IMR-90 (cell line): Measurements from ENCODE around the gene OR10Z1. TPM values are rescaled to one million over a fixed set of nuclear protein-coding genes. Genes with fewer than 3 reads are reported as not detected.

Experiments
- ATAC-seq: fragments of 200-7000 bp; cut with Tn5 transposase; 2 replicates; pipeline ENCODE4 v1.9.1; 2020; ENCODE audit warnings: low read depth, mild to moderate bottlenecking, moderate library complexity
- BruUV-seq: library from RNA; stranded (reverse); fragments of 400-500 nt; replicated peaks from 2 replicates; lab custom pipeline; 2021; lab: Mats Ljungman, UMichigan
- CTCF ChIA-PET: fragments of 300-600 bp; formaldehyde crosslinking; extraction: SDS; loops from one replicate; lab custom pipeline; 2021; ENCODE audit warnings: antibody characterized with exemption; lab: Yijun Ruan, JAX
- POLR2A ChIA-PET: fragments of 300-600 bp; sonication (Branson Sonifier 250); formaldehyde crosslinking; loops from one replicate; lab custom pipeline; 2022; ENCODE audit warnings: antibody characterized with exemption; ENCODE audit not compliant: unreplicated experiment; lab: Charles Lee
- DNase-seq: peaks from one replicate; pipeline ENCODE4 v3.0.0; 2013
- H2AFZ ChIP-seq: replicated peaks from 2 replicates; pipeline ENCODE3; 2013; ENCODE audit warnings: low read length, mild to moderate bottlenecking; ENCODE audit not compliant: poor library complexity
- H2AK5ac ChIP-seq: 2 replicates; pipeline ENCODE4 v1.6.1; 2013; ENCODE audit warnings: low read depth, low read length, inconsistent platforms
- H2AK9ac ChIP-seq: replicated peaks from 2 replicates; pipeline ENCODE3; 2013; ENCODE audit warnings: mild to moderate bottlenecking, low read depth, low read length, moderate library complexity; ENCODE audit not compliant: poor library complexity
- H2BK120ac ChIP-seq: 2 replicates; pipeline ENCODE4 v1.6.1; 2013; ENCODE audit warnings: low read depth, low read length, inconsistent platforms
- H2BK15ac ChIP-seq: 3 replicates; pipeline ENCODE4 v1.6.1; 2013; ENCODE audit warnings: low read depth, low read length, inconsistent platforms
- H2BK20ac ChIP-seq: 2 replicates; pipeline ENCODE4 v1.6.1; 2013; ENCODE audit warnings: low read depth, mild to moderate bottlenecking, inconsistent platforms, low read length, moderate library complexity
- H2BK5ac ChIP-seq: 2 replicates; pipeline ENCODE4 v1.6.1; 2013; ENCODE audit warnings: mild to moderate bottlenecking, low read depth, low read length, inconsistent platforms; ENCODE audit not compliant: poor library complexity, severe bottlenecking
- H3K14ac ChIP-seq: replicated peaks from 2 replicates; pipeline ENCODE4 v1.6.1; 2013; ENCODE audit warnings: low read depth, low read length, inconsistent platforms
- H3K18ac ChIP-seq: 2 replicates; pipeline ENCODE4 v1.6.1; 2013; ENCODE audit warnings: low read depth, low read length, control low read depth
- H3K23ac ChIP-seq: 2 replicates; pipeline ENCODE4 v1.6.1; 2013; ENCODE audit warnings: low read depth, low read length, inconsistent platforms
- H3K27ac ChIP-seq: 2 replicates; pipeline ENCODE4 v1.5.1; 2013; ENCODE audit warnings: mild to moderate bottlenecking, control low read depth, low read length; ENCODE audit not compliant: insufficient read depth
- H3K27me3 ChIP-seq: 2 replicates; pipeline ENCODE4 v1.6.1; 2013; ENCODE audit warnings: low read length; ENCODE audit not compliant: control insufficient read depth, insufficient read depth
- H3K36me3 ChIP-seq: 2 replicates; pipeline ENCODE4 v1.6.1; 2013; ENCODE audit warnings: low read length, mixed read lengths; ENCODE audit not compliant: control insufficient read depth, insufficient read depth
- H3K4ac ChIP-seq: 2 replicates; pipeline ENCODE4 v1.6.1; 2013; ENCODE audit warnings: low read depth, low read length, inconsistent platforms
- H3K4me1 ChIP-seq: 2 replicates; pipeline ENCODE4 v1.6.1; 2013; ENCODE audit warnings: low read length, mixed read lengths; ENCODE audit not compliant: control insufficient read depth, insufficient read depth
- H3K4me2 ChIP-seq: 2 replicates; pipeline ENCODE4 v1.6.1; 2013; ENCODE audit warnings: low read depth, mild to moderate bottlenecking, control low read depth, low read length, moderate library complexity
- H3K4me3 ChIP-seq: 2 replicates; pipeline ENCODE4 v1.5.1; 2013; ENCODE audit warnings: low read depth, mild to moderate bottlenecking, control low read depth, low read length, moderate library complexity; ENCODE audit not compliant: insufficient read depth
- H3K56ac ChIP-seq: 2 replicates; pipeline ENCODE4 v1.6.1; 2013; ENCODE audit warnings: low read length, inconsistent platforms; ENCODE audit not compliant: insufficient read depth; ENCODE audit errors: extremely low read depth
- H3K79me1 ChIP-seq, 2 experiments: 2 replicates each; pipeline ENCODE4 v1.6.1; 2013; ENCODE audit warnings: low read length in 2 of 2, inconsistent platforms in 1 of 2, low read depth in 1 of 2
- H3K9ac ChIP-seq: 2 replicates; pipeline ENCODE4 v1.6.1; 2013; ENCODE audit warnings: low read depth, low read length, control low read depth
- H3K9me1 ChIP-seq: 2 replicates; pipeline ENCODE4 v1.6.1; 2013; ENCODE audit warnings: low read length, inconsistent platforms; ENCODE audit not compliant: insufficient read depth
- H3K9me3 ChIP-seq: 2 replicates; pipeline ENCODE4 v1.6.1; 2013; ENCODE audit warnings: low read length; ENCODE audit not compliant: control insufficient read depth, insufficient read depth
- H4K20me1 ChIP-seq: 2 replicates; pipeline ENCODE4 v1.6.1; 2013; ENCODE audit warnings: low read length, inconsistent platforms; ENCODE audit not compliant: insufficient read depth
- H4K5ac ChIP-seq: 2 replicates; pipeline ENCODE4 v1.6.1; 2013; ENCODE audit warnings: mild to moderate bottlenecking, low read depth, low read length, control low read depth
- H4K8ac ChIP-seq, 2 experiments: 2 replicates each; pipeline ENCODE4 v1.6.1; 2013; ENCODE audit warnings: low read depth in 2 of 2, low read length in 2 of 2, control low read depth in 1 of 2, inconsistent platforms in 1 of 2
- H4K91ac ChIP-seq: 2 replicates; pipeline ENCODE4 v1.6.1; 2013; ENCODE audit warnings: low read depth, low read length, inconsistent platforms; ENCODE audit not compliant: insufficient read depth
- BHLHE40 ChIP-seq: fragments of 150-350 bp; IDR thresholded peaks from 2 replicates; pipeline ENCODE4 v1.6.1; 2016; ENCODE audit warnings: mild to moderate bottlenecking, low read depth, low read length
- MAZ ChIP-seq: IDR thresholded peaks from 2 replicates; pipeline ENCODE4 v1.6.1; 2012; ENCODE audit warnings: low read depth, mild to moderate bottlenecking, low read length, improper control_type of control experiment, moderate library complexity, borderline replicate concordance
- NFE2L2 ChIP-seq: fragments of 150-350 bp; IDR thresholded peaks from 2 replicates; pipeline ENCODE4 v1.6.1; 2016; ENCODE audit warnings: low read depth, mild to moderate bottlenecking, low read length
- WGBS, 2 experiments: methylation state at CpG; one replicate each; pipeline versions ENCODE4 v1.1.5 to v1.1.7; 2013; ENCODE audit warnings: missing lambda C conversion rate in 2 of 2; ENCODE audit not compliant: insufficient read length in 1 of 2; ENCODE audit errors: extremely low coverage in 2 of 2; 5-methylcytosine and 5-hydroxymethylcytosine counted together
- dilution Hi-C: fragments of 300-500 bp; cut with HindIII; formaldehyde crosslinking; loops from one replicate; pipeline ENCODE4 v1.14.3; 2018; ENCODE audit warnings: low sequenced_read_pairs; ENCODE audit not compliant: unreplicated experiment
- in situ Hi-C: fragments of 300-500 bp; cut with MboI; formaldehyde crosslinking; loops from 3 replicates; pipeline ENCODE4 v1.14.3; 2019; ENCODE audit warnings: low sequenced_read_pairs, inconsistent platforms, mixed read lengths
- intact Hi-C: fragments of 100-400 bp; cut with micrococcal nuclease; formaldehyde crosslinking; loops from 2 replicates; pipeline ENCODE4 v1.10.0; 2022
- polyA plus RNA-seq, 3 experiments: library from polyadenylated mRNA; depleted of rRNA; stranded (reverse); fragments of >200 nt; gene quantifications; 2 replicates each; pipeline ENCODE4 v1.2.3, GENCODE V29; 2012; ENCODE audit warnings: low replicate concordance in 1 of 3
- total RNA-seq: library from RNA; depleted of rRNA; stranded (reverse); fragments of >200 nt; gene quantifications from 2 replicates; pipeline ENCODE4 v1.2.3, GENCODE V29; 2012; rRNA removed
- TF ChIP-seq, protein P1 (sequence below): fragments of 150-350 bp; IDR thresholded peaks from 2 replicates; pipeline ENCODE4 v1.6.1; 2016; ENCODE audit warnings: low read depth, mild to moderate bottlenecking, low read length, moderate library complexity, borderline replicate concordance

The OR10Z1 gene
- total and polyA plus RNA-seq, 2 of the 4 experiments (the other 2 are of a cell fraction), result not detected

GRCh38 chr1:158654571-158654970, 49.5 kb downstream of the OR10Z1 start:
- Histone ChIP-seq H3K18ac (no peak overlapping the region), H3K4me3 (no peak overlapping the region), H2BK15ac (no peak overlapping the region), H3K23ac (no peak overlapping the region), H2AFZ (no peak overlapping the region), H3K9ac (no peak overlapping the region), H3K9me1 (no peaks in the 10 kb centered on the region), H2BK120ac (no peak overlapping the region), H4K5ac (no peak overlapping the region), H4K20me1 (no peaks in the 10 kb centered on the region), H3K14ac (no peak overlapping the region), H4K8ac (no peak overlapping the region), H2BK20ac (no peak overlapping the region), H3K4me2 (no peak overlapping the region), H3K4me1 (no peaks in the 10 kb centered on the region), H3K36me3 (no peaks in the 10 kb centered on the region), H2AK5ac (no peak overlapping the region), H3K4ac (no peak overlapping the region), H2AK9ac (no peak overlapping the region), H3K27ac (no peak overlapping the region), H3K27me3 (no peaks in the 10 kb centered on the region), H3K79me1 (no peaks in the 10 kb centered on the region), H2BK5ac (no peak overlapping the region), H3K56ac (no peak overlapping the region), H4K91ac (no peak overlapping the region), H3K9me3 (no peaks in the 10 kb centered on the region)
- DNase-seq (no peak), ATAC-seq (no peak)
- TF ChIP-seq, protein P1, sequence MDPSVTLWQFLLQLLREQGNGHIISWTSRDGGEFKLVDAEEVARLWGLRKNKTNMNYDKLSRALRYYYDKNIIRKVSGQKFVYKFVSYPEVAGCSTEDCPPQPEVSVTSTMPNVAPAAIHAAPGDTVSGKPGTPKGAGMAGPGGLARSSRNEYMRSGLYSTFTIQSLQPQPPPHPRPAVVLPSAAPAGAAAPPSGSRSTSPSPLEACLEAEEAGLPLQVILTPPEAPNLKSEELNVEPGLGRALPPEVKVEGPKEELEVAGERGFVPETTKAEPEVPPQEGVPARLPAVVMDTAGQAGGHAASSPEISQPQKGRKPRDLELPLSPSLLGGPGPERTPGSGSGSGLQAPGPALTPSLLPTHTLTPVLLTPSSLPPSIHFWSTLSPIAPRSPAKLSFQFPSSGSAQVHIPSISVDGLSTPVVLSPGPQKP, result no peak
- TF ChIP-seq MAZ, result no peak
- TF ChIP-seq NFE2L2, result no peak
- no peak for TF ChIP-seq BHLHE40
- WGBS, 2 experiments, result no CpG with 5 or more reads among the region's 6 CpGs
- in situ Hi-C loops (no loop called here), dilution Hi-C loops (no loop called here), intact Hi-C loops (no loop called here)
- ChIA-PET CTCF (no interaction called here), POLR2A (no interaction called here)
- BruUV-seq, result no TSS peak

Other genes with a start within 250 kb of the OR10Z1 start
- not detected in 2 replicates for gene OR10T2, start 205.8 kb upstream of the OR10Z1 start, total RNA-seq
- gene OR10T2, start 205.8 kb upstream of the OR10Z1 start, polyA plus RNA-seq (2012; rRNA removed), result not detected in 2 replicates
- gene OR10K2, start 179.0 kb upstream of the OR10Z1 start, total RNA-seq, result not detected in 2 replicates
- not detected in 2 replicates for gene OR10K2, start 179.0 kb upstream of the OR10Z1 start, polyA plus RNA-seq (2012; rRNA removed)
- not detected in 2 replicates for gene OR10K1, start 143.4 kb upstream of the OR10Z1 start, total RNA-seq
- gene OR10K1, start 143.4 kb upstream of the OR10Z1 start, polyA plus RNA-seq (2012; rRNA removed), result not detected in 2 replicates
- gene OR10R2, start 133.0 kb upstream of the OR10Z1 start, total RNA-seq, result not detected in 2 replicates
- gene OR10R2, start 133.0 kb upstream of the OR10Z1 start, polyA plus RNA-seq (2012; rRNA removed), result not detected in 2 replicates
- not detected in 2 replicates for gene OR6Y1, start 50.9 kb upstream of the OR10Z1 start, total RNA-seq
- not detected in 2 replicates for gene OR6Y1, start 50.9 kb upstream of the OR10Z1 start, polyA plus RNA-seq (2012; rRNA removed)
- not detected in 2 replicates for gene OR6P1, start 34.7 kb upstream of the OR10Z1 start, total RNA-seq
- not detected in 2 replicates for gene OR6P1, start 34.7 kb upstream of the OR10Z1 start, polyA plus RNA-seq (2012; rRNA removed)
- gene OR10X1, start 25.4 kb upstream of the OR10Z1 start, total RNA-seq, result not detected in 2 replicates
- gene OR10X1, start 25.4 kb upstream of the OR10Z1 start, polyA plus RNA-seq (2012; rRNA removed), result not detected in 2 replicates
- gene SPTA1, start 81.4 kb downstream of the OR10Z1 start, total RNA-seq, result not detected in 2 replicates
- gene SPTA1, start 81.4 kb downstream of the OR10Z1 start, polyA plus RNA-seq (2012; rRNA removed), result not detected in 2 replicates
- not detected in 2 replicates for gene OR6K2, start 95.4 kb downstream of the OR10Z1 start, total RNA-seq
- gene OR6K2, start 95.4 kb downstream of the OR10Z1 start, polyA plus RNA-seq (2012; rRNA removed), result not detected in 2 replicates
- not detected in 2 replicates for gene OR6K3, start 115.5 kb downstream of the OR10Z1 start, total RNA-seq
- not detected in 2 replicates for gene OR6K3, start 115.5 kb downstream of the OR10Z1 start, polyA plus RNA-seq (2012; rRNA removed)
- gene OR6K6, start 149.5 kb downstream of the OR10Z1 start, total RNA-seq, result not detected in 2 replicates
- not detected in 2 replicates for gene OR6K6, start 149.5 kb downstream of the OR10Z1 start, polyA plus RNA-seq (2012; rRNA removed)
- not detected in 2 replicates for gene OR6N1, start 166.9 kb downstream of the OR10Z1 start, total RNA-seq
- gene OR6N1, start 166.9 kb downstream of the OR10Z1 start, polyA plus RNA-seq (2012; rRNA removed), result not detected in 2 replicates
- not detected in 2 replicates for gene OR6N2, start 175.9 kb downstream of the OR10Z1 start, total RNA-seq
- not detected in 2 replicates for gene OR6N2, start 175.9 kb downstream of the OR10Z1 start, polyA plus RNA-seq (2012; rRNA removed)
- gene MNDA, start 226.1 kb downstream of the OR10Z1 start, total RNA-seq, result not detected in 2 replicates
- not detected in 2 replicates for gene MNDA, start 226.1 kb downstream of the OR10Z1 start, polyA plus RNA-seq (2012; rRNA removed)